GM21360 (cell line): ENCODE data around the gene WDR37.
"Not testable (repeated sequence)": the region's sequence is repeated elsewhere in the genome, so short reads cannot be mapped to it uniquely, and the experiment has no call there.

Experiments
- ATAC-seq: cut with Tn5 transposase; IDR thresholded peaks from one replicate; pipeline ENCODE4 v1.9.1; 2021; ENCODE audit warnings: mild to moderate bottlenecking, moderate library complexity; ENCODE audit not compliant: unreplicated experiment

Gene WDR37

GRCh38 chr10:1101946-1102345 lies 45.8 kb downstream of the WDR37 start:
- ATAC-seq = no peak

- no peak for ATAC-seq
These were observed 46.2 kb downstream of the WDR37 start for GRCh38 chr10:1102416-1102815.

- no peak for ATAC-seq
These were observed 46.6 kb downstream of the WDR37 start for GRCh38 chr10:1102831-1103230.

GRCh38 chr10:1103551-1103950 lies 47.4 kb downstream of the WDR37 start:
- no peak for ATAC-seq

GRCh38 chr10:1104971-1105370 lies 48.8 kb downstream of the WDR37 start:
- ATAC-seq = no peak

- no peak for ATAC-seq
These were observed 50.8 kb downstream of the WDR37 start for GRCh38 chr10:1107004-1107403.

GRCh38 chr10:1107679-1108078 lies 51.5 kb downstream of the WDR37 start:
- no peak for ATAC-seq

GRCh38 chr10:1109795-1110673 lies 53.8 kb downstream of the WDR37 start:
- no peak for ATAC-seq

- ATAC-seq = no peak
These were observed 54.5 kb downstream of the WDR37 start for GRCh38 chr10:1110674-1111119.

- no peak for ATAC-seq
These were observed 58.1 kb downstream of the WDR37 start for GRCh38 chr10:1114315-1114714.

GRCh38 chr10:1114719-1115606 lies 58.8 kb downstream of the WDR37 start:
- ATAC-seq = no peak

- ATAC-seq = no peak
These were observed 59.4 kb downstream of the WDR37 start for GRCh38 chr10:1115607-1115955.

GRCh38 chr10:1116051-1116450 lies 59.9 kb downstream of the WDR37 start:
- no peak for ATAC-seq

GRCh38 chr10:1116696-1117280 lies 60.6 kb downstream of the WDR37 start:
- no peak for ATAC-seq

- ATAC-seq = no peak
These were observed 61.5 kb downstream of the WDR37 start for GRCh38 chr10:1117651-1118050.

GRCh38 chr10:1118318-1118717 lies 62.1 kb downstream of the WDR37 start:
- not testable (repeated sequence) for ATAC-seq

GRCh38 chr10:1119027-1119426 lies 62.8 kb downstream of the WDR37 start:
- ATAC-seq = no peak

- no peak for ATAC-seq
These were observed 63.3 kb downstream of the WDR37 start for GRCh38 chr10:1119501-1119900.

GRCh38 chr10:1120306-1120705 lies 64.1 kb downstream of the WDR37 start:
- no peak for ATAC-seq

GRCh38 chr10:1120801-1121211 lies 64.6 kb downstream of the WDR37 start:
- ATAC-seq = no peak

GRCh38 chr10:1121271-1121970 lies 65.2 kb downstream of the WDR37 start:
- ATAC-seq = no peak
